C4-2B (cell line): ENCODE data around the gene PDLIM1.

Experiments used
- H3K27ac ChIP-seq: fragments of 450-650 bp; 2 replicates; pipeline ENCODE4 v1.5.1; 2017
- CTCF ChIP-seq: fragments of 450-650 bp; conservative IDR thresholded peaks from 2 replicates; pipeline ENCODE4 v1.5.1; 2017; ENCODE audit warnings: mild to moderate bottlenecking
- ZFX ChIP-seq: fragments of 450-650 bp; IDR thresholded peaks from 2 replicates; pipeline ENCODE4 v1.6.1; 2017

Gene PDLIM1

GRCh38 chr10:95273393-95274312 lies 17.1 kb downstream of the PDLIM1 start:
- no peak for TF ChIP-seq CTCF
- TF ChIP-seq ZFX, result no peak
- H3K27ac ChIP-seq, result peak overlapping the region; percentile 17; the same call in 1 of the 2 replicates

- no peak overlapping the region for H3K27ac ChIP-seq
- TF ChIP-seq CTCF, result no peak
- TF ChIP-seq ZFX, result no peak
Measured at GRCh38 chr10:95268438-95268837, 22.4 kb downstream of the PDLIM1 start.

GRCh38 chr10:95267251-95267650 lies 23.6 kb downstream of the PDLIM1 start:
- no peak for TF ChIP-seq ZFX
- no peak for TF ChIP-seq CTCF
- no peak overlapping the region for H3K27ac ChIP-seq

- no peak overlapping the region for H3K27ac ChIP-seq
- TF ChIP-seq ZFX (no peak), CTCF (no peak)
Measured at GRCh38 chr10:95266674-95267095, 24.1 kb downstream of the PDLIM1 start.

GRCh38 chr10:95265572-95265971 lies 25.2 kb downstream of the PDLIM1 start:
- TF ChIP-seq CTCF, result no peak
- no peak for TF ChIP-seq ZFX
- H3K27ac ChIP-seq, result no peak overlapping the region

- no peak overlapping the region for H3K27ac ChIP-seq
- no peak for TF ChIP-seq ZFX
- no peak for TF ChIP-seq CTCF
Measured at GRCh38 chr10:95264227-95265051, 26.4 kb downstream of the PDLIM1 start.

- TF ChIP-seq ZFX, result no peak
- no peak for TF ChIP-seq CTCF
- H3K27ac ChIP-seq, result no peak overlapping the region
Measured at GRCh38 chr10:95263864-95264226, 27.0 kb downstream of the PDLIM1 start.
